Hepatocyte (in vitro differentiated cells): Measurements from ENCODE around the gene TMEM236. TPM values are rescaled to one million over a fixed set of nuclear protein-coding genes. Genes with fewer than 3 reads are reported as not detected.

Source experiments
- DNase-seq: peaks from one replicate; pipeline ENCODE4 v3.0.0-alpha.2; 2016; ENCODE audit warnings: low spot score
- H2AFZ ChIP-seq: fragments of 200-600 bp; sonication (generic); 2 replicates; pipeline ENCODE4 v1.6.0; 2016; ENCODE audit warnings: antibody characterized with exemption, mild to moderate bottlenecking
- H3K27ac ChIP-seq: fragments of 200-600 bp; sonication (generic); 2 replicates; pipeline ENCODE4 v1.5.1; 2016; ENCODE audit warnings: mild to moderate bottlenecking
- H3K27me3 ChIP-seq: fragments of 200-600 bp; sonication (generic); 2 replicates; pipeline ENCODE4 v1.6.1; 2016
- H3K36me3 ChIP-seq: fragments of 200-600 bp; sonication (generic); replicated peaks from 2 replicates; pipeline ENCODE4 v1.5.1; 2016; ENCODE audit warnings: low read depth; ENCODE audit not compliant: insufficient read depth
- H3K4me1 ChIP-seq: fragments of 200-600 bp; sonication (generic); 2 replicates; pipeline ENCODE4 v1.5.1; 2016; ENCODE audit warnings: mild to moderate bottlenecking, moderate library complexity; ENCODE audit not compliant: insufficient read depth
- H3K4me2 ChIP-seq: fragments of 200-600 bp; sonication (generic); 2 replicates; pipeline ENCODE4 v1.6.0; 2016
- H3K4me3 ChIP-seq: fragments of 200-600 bp; sonication (generic); 2 replicates; pipeline ENCODE4 v1.5.1; 2016; ENCODE audit warnings: mild to moderate bottlenecking
- H3K79me2 ChIP-seq: fragments of 200-600 bp; sonication (generic); 2 replicates; pipeline ENCODE4 v1.6.0; 2017; ENCODE audit warnings: mild to moderate bottlenecking
- H3K9me2 ChIP-seq: fragments of 200-600 bp; sonication (generic); replicated peaks from 2 replicates; pipeline ENCODE4 v1.6.0; 2017; ENCODE audit warnings: mild to moderate bottlenecking; ENCODE audit not compliant: insufficient read depth
- H3K9me3 ChIP-seq: fragments of 200-600 bp; sonication (generic); 2 replicates; pipeline ENCODE4 v1.5.1; 2016; ENCODE audit warnings: low read depth, mild to moderate bottlenecking
- H4K20me1 ChIP-seq: fragments of 200-600 bp; sonication (generic); 2 replicates; pipeline ENCODE4 v1.6.0; 2016; ENCODE audit warnings: mild to moderate bottlenecking; ENCODE audit not compliant: insufficient read depth, poor library complexity, severe bottlenecking
- CTCF ChIP-seq: fragments of 200-600 bp; sonication (generic); IDR thresholded peaks from 2 replicates; pipeline ENCODE4 v1.5.1; 2016; ENCODE audit warnings: antibody characterized with exemption, mild to moderate bottlenecking; ENCODE audit not compliant: poor library complexity
- EZH2 ChIP-seq: fragments of 200-600 bp; sonication (generic); IDR thresholded peaks from 2 replicates; pipeline ENCODE4 v1.6.1; 2016; ENCODE audit warnings: antibody characterized with exemption, mild to moderate bottlenecking, borderline replicate concordance
- EZH2phosphoT487 ChIP-seq: fragments of 200-600 bp; sonication (generic); IDR thresholded peaks from one replicate; pipeline ENCODE4 v1.6.1; 2018; ENCODE audit warnings: antibody characterized with exemption, mild to moderate bottlenecking, low read depth, moderate library complexity; ENCODE audit not compliant: unreplicated experiment, severe bottlenecking
- WGBS: methylation state at CpG from one replicate; pipeline ENCODE4 v1.1.6; 2016; ENCODE audit warnings: low lambda C conversion rate; ENCODE audit errors: missing lambda C conversion rate; 5-methylcytosine and 5-hydroxymethylcytosine counted together
- polyA plus RNA-seq: library from polyadenylated mRNA; unstranded; fragments of >200 nt; fragmentation: Nextera tagmentation; extraction: Ambion mirVana; gene quantifications from 2 replicates; pipeline ENCODE4 v1.2.1, GENCODE V29; 2016
- total RNA-seq: library from RNA; depleted of rRNA; stranded (reverse); fragments of >200 nt; gene quantifications from 2 replicates; pipeline ENCODE4 v1.2.3, GENCODE V29; 2014

Gene TMEM236
- 0.80 and 1.4 TPM in 2 replicates for total RNA-seq
- polyA plus RNA-seq = 0.08 and 0.51 TPM in 2 replicates

- Histone ChIP-seq H2AFZ (no peak within 1 kb of the TSS), H3K9me3 (no peaks in the 10 kb centered on the region), H3K27ac (no peak within 1 kb of the TSS), H3K4me3 (no peak within 1 kb of the TSS), H3K9me2 (no peaks in the 10 kb centered on the region), H4K20me1 (no peaks in the 10 kb centered on the region), H3K4me1 (no peaks in the 10 kb centered on the region), H3K36me3 (no peaks in the 10 kb centered on the region), H3K4me2 (no peak within 1 kb of the TSS), H3K27me3 (no peaks in the 10 kb centered on the region), H3K79me2 (no peaks in the 10 kb centered on the region)
- TF ChIP-seq EZH2 = no peak
- no peak for TF ChIP-seq EZH2phosphoT487
- no peak for TF ChIP-seq CTCF
- DNase-seq = no peak
- WGBS = 73% methylated on average over 9 of the region's 9 CpGs
Observed at GRCh38 chr10:17751781-17752445, at the start of gene TMEM236. Gene TMEM236, plus strand, starts transcription at chr10:17752201. Its CDS starts 95 bp downstream, at chr10:17752296.

GRCh38 chr10:17703706-17704105 is 48.3 kb upstream of the TMEM236 start:
- Histone ChIP-seq H3K27me3 (no peaks in the 10 kb centered on the region), H3K9me3 (no peaks in the 10 kb centered on the region), H3K79me2 (no peaks in the 10 kb centered on the region), H3K4me2 (no peak overlapping the region), H3K4me3 (no peak overlapping the region), H3K4me1 (no peaks in the 10 kb centered on the region), H4K20me1 (no peaks in the 10 kb centered on the region), H3K36me3 (no peaks in the 10 kb centered on the region), H3K9me2 (no peaks in the 10 kb centered on the region), H3K27ac (no peak overlapping the region), H2AFZ (no peak overlapping the region)
- TF ChIP-seq EZH2phosphoT487 (no peak), CTCF (no peak), EZH2 (no peak)
- no peak for DNase-seq
- WGBS = 98% methylated on average over 3 of the region's 3 CpGs

GRCh38 chr10:17708821-17709220 is 43.2 kb upstream of the TMEM236 start:
- Histone ChIP-seq H3K36me3 (no peaks in the 10 kb centered on the region), H3K9me3 (no peaks in the 10 kb centered on the region), H3K79me2 (no peaks in the 10 kb centered on the region), H3K4me1 (no peaks in the 10 kb centered on the region), H2AFZ (no peak overlapping the region), H3K4me2 (no peak overlapping the region), H4K20me1 (no peaks in the 10 kb centered on the region), H3K9me2 (no peaks in the 10 kb centered on the region), H3K4me3 (no peak overlapping the region), H3K27ac (no peak overlapping the region), H3K27me3 (no peaks in the 10 kb centered on the region)
- WGBS = 64% methylated on average over 10 of the region's 10 CpGs
- DNase-seq = no peak
- TF ChIP-seq CTCF (no peak), EZH2 (no peak), EZH2phosphoT487 (no peak)
